GM23338 (cell line): ENCODE measurements around the gene OBP2A. TPM values are rescaled to one million over a fixed set of nuclear protein-coding genes. Genes with fewer than 3 reads are reported as not detected.

ENCODE experiments used
- ATAC-seq: fragments of 200-7000 bp; cut with Tn5 transposase; 3 replicates; pipeline ENCODE4 v1.9.1; 2020
- DNase-seq: peaks from one replicate; pipeline ENCODE4 v3.0.0-alpha.2; 2015; ENCODE audit warnings: low spot score
- H2AFZ ChIP-seq: fragments of 200-600 bp; sonication (generic); 2 replicates; pipeline ENCODE4 v1.8.0; 2016; ENCODE audit warnings: antibody characterized with exemption, mild to moderate bottlenecking, moderate library complexity
- H3F3A ChIP-seq: fragments of 200-600 bp; sonication (generic); replicated peaks from 2 replicates; pipeline ENCODE4 v1.8.0; 2017; ENCODE audit warnings: antibody characterized with exemption, mixed run types, low read depth
- H3K27ac ChIP-seq: fragments of 200-600 bp; sonication (generic); 2 replicates; pipeline ENCODE4 v1.6.1; 2016; ENCODE audit warnings: low read depth
- H3K27me3 ChIP-seq: fragments of 200-600 bp; sonication (generic); 2 replicates; pipeline ENCODE4 v1.8.0; 2016; ENCODE audit warnings: mild to moderate bottlenecking, mixed run types, moderate library complexity; ENCODE audit not compliant: insufficient read depth
- H3K36me3 ChIP-seq: fragments of 200-600 bp; sonication (generic); 2 replicates; pipeline ENCODE4 v1.8.0; 2016; ENCODE audit warnings: mild to moderate bottlenecking; ENCODE audit not compliant: insufficient read depth
- H3K4me1 ChIP-seq: fragments of 200-600 bp; sonication (generic); 2 replicates; pipeline ENCODE4 v1.8.0; 2016; ENCODE audit warnings: mild to moderate bottlenecking, moderate library complexity; ENCODE audit not compliant: insufficient read depth
- H3K4me2 ChIP-seq: fragments of 200-600 bp; sonication (generic); 2 replicates; pipeline ENCODE4 v1.7.1; 2017; ENCODE audit warnings: mixed run types
- H3K4me3 ChIP-seq: fragments of 200-600 bp; sonication (generic); 2 replicates; pipeline ENCODE4 v1.6.1; 2016; ENCODE audit warnings: mixed run types
- H3K79me2 ChIP-seq: fragments of 200-600 bp; sonication (generic); replicated peaks from 2 replicates; pipeline ENCODE4 v1.8.0; 2017; ENCODE audit warnings: mild to moderate bottlenecking; ENCODE audit not compliant: insufficient read depth
- H3K9me2 ChIP-seq: fragments of 200-600 bp; sonication (generic); 2 replicates; pipeline ENCODE4 v1.8.0; 2017; ENCODE audit not compliant: insufficient read depth
- H4K20me1 ChIP-seq: fragments of 200-600 bp; sonication (generic); replicated peaks from 2 replicates; pipeline ENCODE4 v1.8.0; 2017; ENCODE audit warnings: mild to moderate bottlenecking; ENCODE audit not compliant: insufficient read depth
- H3K27ac Mint-ChIP-seq: 2 replicates; pipeline ENCODE4 v1.8.0; 2020; ENCODE audit warnings: inconsistent platforms, mild to moderate bottlenecking, moderate library complexity, mixed read lengths
- H3K27me3 Mint-ChIP-seq: 3 replicates; pipeline ENCODE4 v1.8.0; 2022; ENCODE audit warnings: low read depth, mild to moderate bottlenecking, moderate library complexity, mixed read lengths, inconsistent platforms; ENCODE audit not compliant: insufficient read depth, poor library complexity
- H3K36me3 Mint-ChIP-seq: 3 replicates; pipeline ENCODE4 v1.8.0; 2021; ENCODE audit warnings: low read depth, mild to moderate bottlenecking, inconsistent platforms, moderate library complexity, mixed read lengths
- H3K4me1 Mint-ChIP-seq: 3 replicates; pipeline ENCODE4 v1.8.0; 2020; ENCODE audit warnings: mild to moderate bottlenecking, inconsistent platforms, mixed read lengths
- H3K4me3 Mint-ChIP-seq: 3 replicates; pipeline ENCODE4 v1.8.0; 2021; ENCODE audit warnings: moderate library complexity, mild to moderate bottlenecking, inconsistent platforms, mixed read lengths
- H3K9me3 Mint-ChIP-seq: 3 replicates; pipeline ENCODE4 v1.8.0; 2020; ENCODE audit warnings: moderate library complexity, mild to moderate bottlenecking, inconsistent platforms, mixed read lengths
- CREB1 ChIP-seq: fragments of 250-450 bp; sonication (Bioruptor Pico); IDR thresholded peaks from 2 replicates; pipeline ENCODE4 v1.5.0; 2020; ENCODE audit warnings: low read depth, mild to moderate bottlenecking, moderate library complexity
- EZH2 ChIP-seq: fragments of 200-600 bp; sonication (generic); IDR thresholded peaks from one replicate; pipeline ENCODE4 v1.8.0; 2017; ENCODE audit warnings: antibody characterized with exemption, mild to moderate bottlenecking, low read depth; ENCODE audit not compliant: unreplicated experiment
- EZH2phosphoT487 ChIP-seq: fragments of 200-600 bp; sonication (generic); IDR thresholded peaks from one replicate; pipeline ENCODE4 v1.8.1; 2018; ENCODE audit warnings: antibody characterized with exemption; ENCODE audit not compliant: unreplicated experiment
- NANOG ChIP-seq: IDR thresholded peaks from 2 replicates; pipeline ENCODE4 v1.6.1; 2016; ENCODE audit warnings: antibody characterized with exemption, borderline replicate concordance
- POLR2AphosphoS5 ChIP-seq: IDR thresholded peaks from 2 replicates; pipeline ENCODE4 v1.6.1; 2016; ENCODE audit warnings: antibody characterized with exemption, low read depth
- ZNF114 ChIP-seq: fragments of 250-450 bp; sonication (Bioruptor Pico); IDR thresholded peaks from 2 replicates; pipeline ENCODE4 v1.5.0; 2020; ENCODE audit warnings: mild to moderate bottlenecking, moderate library complexity
- polyA plus RNA-seq: library from polyadenylated mRNA; unstranded; fragments of >200 nt; fragmentation: Nextera tagmentation; extraction: Ambion mirVana; gene quantifications from 2 replicates; pipeline ENCODE4 v1.2.1, GENCODE V29; 2016
- total RNA-seq: library from RNA; depleted of rRNA; stranded (reverse); fragments of >200 nt; shearing (Covaris generic); gene quantifications from 2 replicates; pipeline ENCODE4 v1.2.3, GENCODE V29; 2014
- TF ChIP-seq, protein P1 (sequence below), 2 experiments: fragments of 200-600 bp in 1 of 2; sonication (generic) in 1 of 2; conservative IDR thresholded peaks; 2 replicates each; pipeline versions ENCODE4 v1.5.1 to v1.6.1; 2016 to 2017; ENCODE audit warnings: antibody characterized with exemption in 2 of 2, low read depth in 2 of 2, mild to moderate bottlenecking in 2 of 2, moderate library complexity in 1 of 2

The OBP2A gene
- total and polyA plus RNA-seq, 2 experiments from 2014 or later, result not detected

DNA sequence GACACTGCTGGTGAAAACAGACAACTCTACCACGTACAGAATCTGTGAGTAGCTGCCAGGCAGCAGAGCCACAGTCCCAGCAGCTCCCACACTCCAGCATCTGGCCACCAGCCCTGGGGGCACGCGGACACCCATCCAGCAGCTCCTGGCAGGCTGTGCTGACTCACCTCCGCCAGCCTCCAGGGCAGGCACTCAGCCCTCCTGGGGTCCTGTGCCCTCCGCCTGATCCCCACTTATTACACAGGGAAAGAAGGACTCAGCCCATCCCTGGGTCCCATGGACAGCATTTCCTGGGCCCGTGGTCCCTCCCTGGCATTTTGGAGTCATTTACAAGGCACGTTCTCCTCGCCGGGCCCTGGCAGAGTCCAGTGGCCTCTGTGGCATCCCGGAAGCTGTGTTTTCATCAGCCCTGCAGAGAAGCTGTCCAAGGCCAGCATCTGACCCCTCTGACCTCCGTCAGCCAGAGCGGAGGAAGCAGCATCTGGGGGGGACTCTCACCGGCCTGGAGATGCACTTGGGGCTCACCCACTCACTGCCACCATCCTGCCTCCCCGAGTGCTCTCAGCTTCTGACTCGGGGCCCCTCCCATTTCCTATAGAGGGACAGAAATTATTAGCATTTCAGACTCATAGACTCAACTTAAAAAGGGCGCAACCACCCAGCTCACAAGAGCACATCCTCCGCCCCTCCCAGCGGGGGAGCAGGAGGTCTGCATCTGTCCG is 37.2 kb downstream of the OBP2A start:
- no peak for ATAC-seq
- no peaks in the 10 kb centered on the region for H3K4me1 ChIP-seq
- Mint-ChIP-seq H3K4me3 (no peak overlapping the region; the same call in 2 of the 3 replicates), H3K4me1 (no peaks in the 10 kb centered on the region), H3K9me3 (peaks cover 11% of the 10 kb centered on the region), H3K36me3 (peaks cover 3% of the 10 kb centered on the region; the same call in 1 of the 3 replicates), H3K27me3 (peaks cover 3% of the 10 kb centered on the region), H3K27ac (no peak overlapping the region)
- H2AFZ ChIP-seq, result no peak overlapping the region
- no peaks in the 10 kb centered on the region for H3F3A ChIP-seq
- no peaks in the 10 kb centered on the region for H3K27me3 ChIP-seq
- 0 out of 2 replicates have a peak, but pooled peaks cover 6% of the 10 kb centered on the region for H3K9me2 ChIP-seq
- DNase-seq, result no peak
- no peak overlapping the region for H3K27ac ChIP-seq
- H3K4me2 ChIP-seq, result no peak overlapping the region
- TF ChIP-seq ZNF114 (no peak), EZH2 (no peak), CREB1 (CRISPR knock-in tag) (no peak), NANOG (no peak)
- TF ChIP-seq, protein P1, sequence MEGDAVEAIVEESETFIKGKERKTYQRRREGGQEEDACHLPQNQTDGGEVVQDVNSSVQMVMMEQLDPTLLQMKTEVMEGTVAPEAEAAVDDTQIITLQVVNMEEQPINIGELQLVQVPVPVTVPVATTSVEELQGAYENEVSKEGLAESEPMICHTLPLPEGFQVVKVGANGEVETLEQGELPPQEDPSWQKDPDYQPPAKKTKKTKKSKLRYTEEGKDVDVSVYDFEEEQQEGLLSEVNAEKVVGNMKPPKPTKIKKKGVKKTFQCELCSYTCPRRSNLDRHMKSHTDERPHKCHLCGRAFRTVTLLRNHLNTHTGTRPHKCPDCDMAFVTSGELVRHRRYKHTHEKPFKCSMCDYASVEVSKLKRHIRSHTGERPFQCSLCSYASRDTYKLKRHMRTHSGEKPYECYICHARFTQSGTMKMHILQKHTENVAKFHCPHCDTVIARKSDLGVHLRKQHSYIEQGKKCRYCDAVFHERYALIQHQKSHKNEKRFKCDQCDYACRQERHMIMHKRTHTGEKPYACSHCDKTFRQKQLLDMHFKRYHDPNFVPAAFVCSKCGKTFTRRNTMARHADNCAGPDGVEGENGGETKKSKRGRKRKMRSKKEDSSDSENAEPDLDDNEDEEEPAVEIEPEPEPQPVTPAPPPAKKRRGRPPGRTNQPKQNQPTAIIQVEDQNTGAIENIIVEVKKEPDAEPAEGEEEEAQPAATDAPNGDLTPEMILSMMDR (conservative IDR thresholded peaks at IDR 0.05; ENCODE audit: low read depth in 2 of 2), result no peak
- no peak overlapping the region for H3K4me3 ChIP-seq
- no peaks in the 10 kb centered on the region for H4K20me1 ChIP-seq
- H3K79me2 ChIP-seq, result no peaks in the 10 kb centered on the region
- H3K36me3 ChIP-seq, result no peaks in the 10 kb centered on the region

DNA sequence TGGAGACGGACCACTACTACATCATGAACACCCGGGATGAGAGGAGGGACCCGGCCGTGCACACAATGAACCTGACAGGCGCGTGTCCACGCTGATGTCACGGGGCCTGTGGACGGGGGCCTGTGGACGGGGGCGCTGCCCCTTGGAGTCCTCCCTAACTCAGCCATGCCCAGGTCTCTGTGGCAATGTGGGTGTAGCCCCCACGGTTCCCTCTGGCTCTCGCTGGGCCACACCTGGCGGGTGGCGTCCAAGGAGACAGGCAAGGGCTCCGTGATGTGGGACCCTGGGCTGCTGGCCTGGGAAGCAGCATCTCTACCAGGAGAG is 37.7 kb downstream of the OBP2A start:
- peaks cover 3% of the 10 kb centered on the region for H3K27me3 Mint-ChIP-seq
- H3K27ac ChIP-seq, result no peak overlapping the region
- peaks cover 11% of the 10 kb centered on the region for H3K9me3 Mint-ChIP-seq
- H3K4me1 Mint-ChIP-seq, result no peaks in the 10 kb centered on the region
- peaks cover 3% of the 10 kb centered on the region; the same call in 1 of the 3 replicates for H3K36me3 Mint-ChIP-seq
- DNase-seq, result no peak
- no peak overlapping the region; the same call in 2 of the 3 replicates for H3K4me3 Mint-ChIP-seq
- no peak for TF ChIP-seq EZH2phosphoT487
- no peak for TF ChIP-seq CREB1 (CRISPR knock-in tag)
- TF ChIP-seq, protein P1 (conservative IDR thresholded peaks at IDR 0.05; ENCODE audit: low read depth in 2 of 2), result no peak
- TF ChIP-seq POLR2AphosphoS5, result no peak
- no peak for TF ChIP-seq EZH2
- 0 out of 2 replicates have a peak, but pooled peaks cover 6% of the 10 kb centered on the region for H3K9me2 ChIP-seq
- no peak overlapping the region for H3K4me2 ChIP-seq
- no peak for ATAC-seq
- no peaks in the 10 kb centered on the region for H4K20me1 ChIP-seq
- no peak overlapping the region for H2AFZ ChIP-seq
- H3K27ac Mint-ChIP-seq, result no peak overlapping the region
- H3K36me3 ChIP-seq, result no peaks in the 10 kb centered on the region
- no peaks in the 10 kb centered on the region for H3K4me1 ChIP-seq
- no peak overlapping the region for H3K4me3 ChIP-seq
- H3K27me3 ChIP-seq, result no peaks in the 10 kb centered on the region
- no peaks in the 10 kb centered on the region for H3F3A ChIP-seq
- H3K79me2 ChIP-seq, result no peaks in the 10 kb centered on the region
